GM12891 (cell line): ENCODE results near the gene GEN1.

Experiments
- DNase-seq: peaks from one replicate; pipeline ENCODE4 v3.0.0; 2011; ENCODE audit warnings: low spot score; ENCODE audit not compliant: insufficient read length
- FAIRE-seq: peaks from 2 replicates; lab custom pipeline; 2011; peaks lifted over from hg19 to GRCh38; lab: Jason Lieb, UNC
- PAX5 ChIP-seq: IDR thresholded peaks from 2 replicates; pipeline ENCODE4 v1.6.1; 2011; ENCODE audit warnings: low read length, moderate library complexity, mild to moderate bottlenecking; ENCODE audit not compliant: insufficient read depth, severe bottlenecking
- POLR2A ChIP-seq: IDR thresholded peaks from 2 replicates; pipeline ENCODE4 v1.6.1; 2011; ENCODE audit warnings: low read depth, low read length, control low read depth
- POLR2AphosphoS5 ChIP-seq: IDR thresholded peaks from 2 replicates; pipeline ENCODE4 v1.6.1; 2011; ENCODE audit warnings: low read depth, low read length, control low read depth
- POU2F2 ChIP-seq: IDR thresholded peaks from 2 replicates; pipeline ENCODE4 v1.6.1; 2011; ENCODE audit warnings: low read depth, mild to moderate bottlenecking, control low read depth, low read length, moderate library complexity
- SPI1 ChIP-seq: IDR thresholded peaks from 2 replicates; pipeline ENCODE4 v1.6.1; 2011; ENCODE audit warnings: low read depth, low read length, control low read depth
- TAF1 ChIP-seq: IDR thresholded peaks from 2 replicates; pipeline ENCODE4 v1.6.1; 2011; ENCODE audit warnings: low read depth, low read length, control low read depth

The GEN1 gene

DNA sequence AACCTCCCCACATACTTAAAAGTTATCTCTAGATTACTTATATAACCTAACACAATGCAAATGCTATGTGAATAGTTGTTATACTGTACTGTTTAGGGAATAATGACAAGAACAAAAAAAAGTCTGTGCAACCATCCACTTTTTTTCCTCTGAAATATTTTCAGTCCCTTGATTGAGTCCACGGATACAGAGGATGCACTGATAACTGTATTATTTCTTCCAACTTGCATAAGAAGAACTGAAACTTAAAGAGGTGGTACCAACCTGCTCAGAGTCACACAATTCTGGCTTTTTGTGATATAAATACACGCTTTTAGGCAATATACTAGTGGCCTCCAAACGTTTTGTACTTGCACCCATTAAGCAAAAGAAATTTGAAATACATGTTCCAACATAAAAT is 1.7 kb upstream of the GEN1 start:
- DNase-seq: no peak
- FAIRE-seq: peak; percentile 76
- TF ChIP-seq SPI1 (peak; percentile 92), PAX5 (no peak)

DNA sequence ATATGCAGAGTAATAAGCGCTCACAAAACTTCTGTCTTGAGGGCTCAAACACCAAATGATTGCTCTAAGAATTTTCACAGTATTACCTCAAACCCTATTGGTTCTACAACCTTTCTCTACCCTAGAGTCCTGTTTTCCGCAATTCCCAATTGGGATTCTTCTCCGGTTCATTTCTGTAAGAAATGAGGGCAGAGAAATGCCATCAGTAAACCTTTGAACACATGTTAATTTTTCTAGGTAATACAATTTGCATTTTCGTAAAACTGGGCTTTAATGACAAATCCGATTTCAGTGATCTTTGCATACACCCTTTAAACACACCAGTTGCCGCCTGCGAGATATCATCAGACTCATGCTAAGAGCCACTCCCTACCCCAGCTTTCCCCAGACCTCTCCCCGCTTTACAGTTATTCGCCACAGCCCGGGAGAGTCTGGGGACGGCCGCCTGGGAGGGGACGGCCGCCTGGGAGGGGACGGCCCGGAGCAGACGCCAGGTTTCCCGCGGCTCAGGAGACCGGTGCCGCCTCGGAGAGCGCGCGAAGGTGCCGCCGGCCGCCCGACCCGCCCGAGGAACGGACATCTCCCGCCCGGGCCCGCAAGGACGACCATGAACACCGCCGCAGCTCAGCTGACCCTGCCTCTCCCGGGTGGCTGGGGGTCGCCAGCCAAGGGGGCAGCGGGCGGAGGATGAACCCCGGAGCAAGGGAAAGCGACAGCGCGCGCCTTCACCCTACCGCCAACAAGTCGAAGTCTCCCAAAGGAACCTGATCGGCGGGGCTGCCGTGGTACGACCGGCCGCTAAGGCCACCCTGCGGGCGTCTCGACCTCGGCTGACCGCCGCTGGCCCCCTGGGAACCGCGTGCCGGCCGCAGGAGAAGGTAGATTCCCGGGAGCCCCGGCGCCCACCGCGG is 791 bp upstream of the GEN1 start:
- no peak; the same call in 1 of the 2 replicates for TF ChIP-seq POLR2AphosphoS5
- no peak for TF ChIP-seq POU2F2
- no peak for TF ChIP-seq TAF1
- no peak for TF ChIP-seq SPI1
- FAIRE-seq: peak; percentile 71
- peak; percentile 12 for DNase-seq

DNA sequence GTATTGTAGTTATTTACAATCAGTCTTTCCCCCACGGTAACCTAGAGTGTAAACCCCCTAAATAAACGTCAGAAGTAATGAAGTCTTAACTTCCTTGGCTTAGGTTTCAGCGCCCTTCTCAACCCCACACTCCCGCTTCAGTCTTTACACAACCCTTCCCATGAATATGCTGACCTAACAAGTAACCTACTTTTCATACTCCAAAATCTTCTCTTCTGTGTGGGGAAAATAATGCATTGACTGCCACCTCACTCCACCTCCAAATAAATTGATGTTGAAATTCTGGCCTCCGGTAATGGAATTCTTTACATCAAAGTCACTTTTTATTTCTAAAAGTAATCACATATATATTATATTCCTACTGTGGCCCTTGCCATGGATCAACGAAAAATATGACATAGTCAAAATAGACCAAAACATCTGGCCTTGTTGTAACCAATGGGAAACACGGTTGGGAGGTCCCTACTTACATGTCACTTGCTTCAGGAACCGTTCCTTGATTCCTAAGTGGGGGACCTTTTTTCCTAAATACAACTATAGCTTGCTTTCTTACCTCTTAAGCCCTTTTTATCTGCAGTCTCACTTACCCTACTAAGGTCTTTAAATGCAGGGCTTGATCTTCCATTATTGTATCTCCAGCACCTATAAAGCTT is 961 bp downstream of the GEN1 start:
- FAIRE-seq (peak; percentile 55), DNase-seq (no peak)
- TF ChIP-seq POLR2A: no peak
- no peak for TF ChIP-seq POLR2AphosphoS5
- TF ChIP-seq SPI1: no peak
- no peak for TF ChIP-seq TAF1
- no peak for TF ChIP-seq POU2F2
- no peak for TF ChIP-seq PAX5

DNA sequence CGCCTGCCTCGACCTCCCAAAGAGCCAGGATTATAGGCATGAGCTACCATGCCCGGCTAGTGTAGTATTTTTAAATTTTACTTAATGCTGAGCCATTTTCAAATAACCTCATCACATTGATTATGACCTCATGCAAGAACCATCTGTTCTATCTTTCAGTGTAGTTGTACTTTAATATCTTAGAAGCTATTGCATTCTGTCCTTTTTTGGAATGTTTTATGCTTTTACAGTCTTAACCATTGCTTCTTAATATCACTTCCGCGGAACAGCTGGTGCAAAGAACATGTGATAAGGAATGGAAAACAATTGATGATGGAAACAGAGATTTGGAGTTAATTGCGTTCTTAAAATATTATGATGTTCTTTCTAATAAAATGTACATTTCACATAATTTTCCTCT is 2.7 kb downstream of the GEN1 start:
- no peak for FAIRE-seq
- TF ChIP-seq POLR2A (no peak), SPI1 (no peak), POU2F2 (no peak), POLR2AphosphoS5 (no peak), TAF1 (no peak), PAX5 (no peak)

DNA sequence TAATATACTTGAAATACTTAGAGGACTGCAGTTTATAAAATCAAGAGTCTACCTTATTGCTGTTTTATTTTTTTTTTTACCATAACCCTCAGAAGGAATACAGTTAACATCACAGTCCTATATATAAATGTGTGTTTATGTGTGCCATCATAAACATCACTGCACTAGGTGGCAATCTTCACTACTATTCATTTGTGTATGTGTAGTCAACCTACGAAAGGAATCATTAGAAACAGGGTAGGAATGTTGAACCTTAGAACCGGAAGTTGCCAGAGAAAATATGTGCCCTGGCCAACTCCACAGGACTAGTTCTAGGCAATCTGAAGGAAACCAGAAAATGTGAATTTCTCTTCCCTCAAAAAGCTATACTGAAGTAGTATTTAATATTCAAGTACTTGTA is 3.4 kb downstream of the GEN1 start:
- DNase-seq (no peak), FAIRE-seq (peak; percentile 5)
- TF ChIP-seq SPI1 (no peak), POLR2AphosphoS5 (no peak), POLR2A (no peak), TAF1 (no peak), POU2F2 (no peak), PAX5 (no peak)

More for the DNA sequence above, 2.7 kb downstream of the GEN1 start:
- no peak for DNase-seq

DNA sequence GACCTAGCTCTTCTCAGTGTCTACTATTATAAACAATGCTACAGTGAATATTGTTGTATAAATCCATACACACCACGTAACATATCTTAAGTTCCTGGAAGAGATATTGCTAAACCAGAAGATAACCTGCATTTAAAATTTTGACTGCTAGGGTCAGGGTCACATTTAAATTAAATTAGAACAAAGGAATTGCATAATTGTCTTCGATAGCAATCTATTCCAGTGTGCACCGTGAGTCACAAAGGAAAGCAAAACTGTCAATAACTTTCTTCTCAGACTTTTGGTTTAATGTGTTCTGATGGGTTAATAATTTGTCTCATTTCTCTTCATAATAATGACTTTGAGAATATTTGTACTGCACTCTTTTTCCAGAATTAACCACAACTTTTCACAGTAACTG is 4.2 kb downstream of the GEN1 start:
- DNase-seq: no peak
- FAIRE-seq: no peak
- TF ChIP-seq PAX5 (no peak), POU2F2 (no peak), POLR2AphosphoS5 (no peak), TAF1 (no peak), SPI1 (no peak), POLR2A (no peak)

DNA sequence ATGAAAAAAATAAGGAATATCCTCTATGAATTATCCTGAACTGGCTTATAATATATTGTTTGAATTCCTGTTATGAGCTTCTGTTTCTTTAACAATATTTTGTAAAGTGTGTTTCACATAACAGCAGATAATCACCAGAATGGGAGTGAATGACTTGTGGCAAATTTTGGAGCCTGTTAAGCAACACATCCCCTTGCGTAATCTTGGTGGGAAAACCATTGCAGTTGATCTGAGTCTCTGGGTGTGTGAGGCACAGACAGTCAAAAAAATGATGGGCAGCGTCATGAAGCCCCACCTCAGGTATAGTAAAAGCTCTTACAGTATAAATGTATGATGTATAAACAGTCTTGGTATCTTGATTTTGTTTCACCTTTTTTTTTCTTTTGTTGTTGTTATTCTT is 5.9 kb downstream of the GEN1 start:
- FAIRE-seq (no peak), DNase-seq (no peak)
- no peak for TF ChIP-seq POLR2A
- no peak for TF ChIP-seq PAX5
- TF ChIP-seq POU2F2: no peak
- no peak for TF ChIP-seq POLR2AphosphoS5
- TF ChIP-seq SPI1: no peak

DNA sequence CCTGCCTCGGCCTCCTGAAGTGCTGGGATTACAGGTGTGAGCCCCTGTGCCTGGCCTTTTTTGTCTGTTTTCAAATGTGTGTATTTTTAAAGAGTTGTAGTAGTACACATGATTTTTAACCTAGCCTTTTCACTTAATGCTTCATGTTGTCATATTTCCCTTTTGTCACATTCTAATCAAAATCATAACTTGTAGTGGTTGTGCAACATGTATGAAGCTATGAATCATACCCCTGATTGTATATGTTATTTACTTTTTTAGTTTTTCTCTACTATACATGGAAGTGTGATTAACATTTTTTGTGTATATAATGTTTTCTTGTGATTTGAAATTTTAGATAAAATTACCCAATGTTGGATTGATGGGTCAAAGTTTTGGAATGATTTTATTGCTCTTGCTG is 8.5 kb downstream of the GEN1 start:
- FAIRE-seq (no peak), DNase-seq (no peak)
- TF ChIP-seq TAF1 (no peak), PAX5 (no peak), POLR2AphosphoS5 (no peak), POLR2A (no peak), SPI1 (no peak)

DNA sequence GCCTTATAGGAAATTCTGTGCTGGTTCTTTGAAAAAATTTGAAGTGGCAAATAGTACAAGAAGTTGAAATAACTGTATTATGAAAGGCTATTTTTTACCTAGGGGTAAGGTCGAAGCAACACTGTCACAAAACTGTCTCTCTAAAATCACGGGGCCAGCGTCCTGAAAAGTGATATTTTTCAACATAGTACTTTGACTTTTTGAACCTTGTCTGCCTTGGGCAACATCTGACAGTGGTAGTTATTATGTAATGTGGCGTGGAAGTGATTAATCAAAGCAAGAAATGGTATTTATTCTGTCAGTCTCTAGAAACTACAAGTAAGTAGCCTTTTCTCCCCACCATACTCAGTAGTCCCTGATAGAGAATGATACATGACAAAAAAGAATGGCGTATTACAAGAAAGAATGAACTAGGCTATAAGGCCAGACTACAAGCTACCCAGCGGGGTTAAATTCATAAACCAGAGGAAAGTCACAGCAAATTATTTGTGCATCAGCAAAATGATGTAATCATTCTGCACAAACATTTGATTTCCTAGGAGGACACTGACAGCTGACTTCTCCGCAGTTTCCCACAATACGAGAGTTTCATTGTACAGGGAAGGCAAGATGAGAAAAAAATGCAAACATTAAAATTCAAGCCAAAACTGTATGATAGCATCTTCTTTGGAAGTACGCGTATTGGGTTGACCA is 9.8 kb downstream of the GEN1 start:
- TF ChIP-seq TAF1 (no peak), PAX5 (no peak), POU2F2 (no peak), POLR2AphosphoS5 (no peak), POLR2A (no peak), SPI1 (no peak)
- no peak for DNase-seq
- peak; percentile 68 for FAIRE-seq
